HG03066 (cell line): Measurements from ENCODE around the gene RBM43.
A peak's percentile ranks its signal among the peaks of the same experiment; 100 is the strongest.
"Not testable (repeated sequence)": the region's sequence is repeated elsewhere in the genome, so short reads cannot be mapped to it uniquely, and the experiment has no call there.

ENCODE experiments used
- ATAC-seq: cut with Tn5 transposase; IDR thresholded peaks from one replicate; pipeline ENCODE4 v1.9.1; 2021; ENCODE audit warnings: low read depth; ENCODE audit not compliant: unreplicated experiment

RBM43 gene

GRCh38 chr2:151261231-151261976 lies at the start of gene RBM43:
RBM43 (minus strand) TSS chr2:151261863; CDS start chr2:151261727, 136 bp downstream.
- ATAC-seq: peak; percentile 91

GRCh38 chr2:151310313-151310712 lies 48.6 kb upstream of the RBM43 start:
- not testable (repeated sequence) for ATAC-seq

DNA sequence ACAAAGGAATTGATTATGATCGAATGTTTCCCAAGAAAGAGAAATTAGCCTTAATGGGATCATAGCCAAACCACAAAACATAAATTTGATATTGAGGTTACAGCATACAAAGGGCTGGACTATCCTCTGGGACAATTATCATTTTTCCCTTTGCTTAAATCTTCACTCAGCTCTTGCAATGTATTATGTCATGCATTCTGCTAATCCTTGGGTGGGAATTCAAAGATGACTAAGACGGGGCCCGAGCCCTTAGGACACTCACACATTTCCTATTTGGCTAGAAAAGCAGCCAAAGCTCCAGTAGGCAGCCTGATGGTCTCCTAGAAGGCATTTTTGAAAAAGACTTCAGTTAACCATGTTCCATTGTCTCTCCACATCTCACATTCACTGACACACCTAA lies 45.0 kb upstream of the RBM43 start:
- ATAC-seq: no peak

DNA sequence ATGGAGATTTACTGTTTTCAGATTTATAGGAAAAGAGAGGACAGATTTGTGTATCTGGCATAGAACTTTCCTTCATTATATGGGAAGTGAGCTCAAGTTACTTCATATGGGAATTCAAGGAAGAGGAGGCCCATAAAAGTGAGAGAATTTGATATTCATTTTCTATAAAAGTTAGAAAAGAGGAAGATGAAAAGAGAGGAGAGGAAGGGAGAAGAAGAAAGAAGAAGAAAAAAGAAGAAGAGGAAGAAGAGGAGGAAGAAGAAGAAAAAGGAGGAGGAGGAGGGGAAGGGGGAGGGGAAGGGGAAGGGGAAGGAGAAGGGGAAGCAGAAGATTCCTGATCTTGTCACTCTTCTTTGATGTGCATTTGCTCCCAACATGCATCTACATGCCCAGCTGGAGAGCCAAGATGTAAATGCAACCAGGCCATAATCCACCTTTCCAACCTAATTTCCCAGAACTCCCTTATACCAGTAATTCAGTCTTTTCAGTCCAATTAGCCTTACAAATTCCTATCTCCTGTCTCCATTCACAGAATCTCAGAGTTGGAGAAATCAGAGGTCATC lies 43.5 kb upstream of the RBM43 start:
- ATAC-seq: no peak

- ATAC-seq: no peak
Observed at GRCh38 chr2:151302879-151303278, 41.2 kb upstream of the RBM43 start.

DNA sequence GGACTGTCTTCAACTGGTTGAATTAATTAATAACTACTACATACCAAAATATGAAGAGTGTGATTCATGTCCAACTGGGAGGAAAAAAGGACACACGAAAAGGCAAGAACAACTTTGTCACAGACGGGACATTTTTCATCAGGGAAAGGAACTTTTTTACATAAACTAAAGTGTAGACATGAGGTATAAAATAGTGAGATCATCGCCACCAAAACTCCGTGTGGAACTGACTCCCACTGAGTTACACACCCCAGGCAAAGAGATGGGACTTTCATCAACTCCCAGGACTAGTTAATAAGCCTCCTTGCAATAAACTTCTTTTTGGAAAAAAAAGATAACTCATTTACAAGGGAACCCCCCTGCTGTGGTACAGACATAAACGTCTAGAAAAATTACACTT lies 40.7 kb upstream of the RBM43 start:
- ATAC-seq: no peak

DNA sequence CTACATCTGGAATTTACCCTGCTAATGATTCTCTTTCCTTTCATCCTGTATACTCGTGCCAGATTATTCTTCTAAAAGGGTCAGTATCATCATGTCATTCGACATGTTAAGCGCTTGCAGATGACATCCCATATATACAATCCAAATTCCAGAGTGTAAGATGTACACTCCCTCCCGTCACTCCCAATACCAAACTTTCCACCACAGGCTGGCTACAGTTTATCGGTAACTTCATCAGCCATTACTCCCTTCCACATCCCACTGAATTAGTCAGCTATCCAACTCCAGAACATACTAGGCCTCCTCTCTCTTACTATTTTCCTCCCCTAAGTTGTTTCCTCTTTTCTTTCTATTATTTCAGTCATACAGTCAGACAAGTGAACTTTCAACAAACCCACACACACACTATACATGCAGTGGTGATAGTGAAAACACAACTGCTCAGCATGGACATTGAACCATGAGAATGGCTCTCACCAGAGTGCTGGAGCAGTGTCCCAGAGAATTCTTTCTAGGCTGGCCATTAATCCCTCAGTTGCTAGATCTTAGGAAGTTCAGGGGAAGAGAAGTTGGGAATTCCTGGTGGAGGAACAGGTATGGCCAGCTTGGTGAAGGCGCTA lies 38.4 kb upstream of the RBM43 start:
- no peak for ATAC-seq

- peak; percentile 95 for ATAC-seq
Observed at GRCh38 chr2:151297882-151298281, 36.2 kb upstream of the RBM43 start.

GRCh38 chr2:151295926-151296325 lies 34.3 kb upstream of the RBM43 start:
- not testable (repeated sequence) for ATAC-seq

GRCh38 chr2:151292546-151292945 lies 30.9 kb upstream of the RBM43 start:
- ATAC-seq: no peak

- ATAC-seq: no peak
Observed at GRCh38 chr2:151292141-151292540, 30.5 kb upstream of the RBM43 start.

DNA sequence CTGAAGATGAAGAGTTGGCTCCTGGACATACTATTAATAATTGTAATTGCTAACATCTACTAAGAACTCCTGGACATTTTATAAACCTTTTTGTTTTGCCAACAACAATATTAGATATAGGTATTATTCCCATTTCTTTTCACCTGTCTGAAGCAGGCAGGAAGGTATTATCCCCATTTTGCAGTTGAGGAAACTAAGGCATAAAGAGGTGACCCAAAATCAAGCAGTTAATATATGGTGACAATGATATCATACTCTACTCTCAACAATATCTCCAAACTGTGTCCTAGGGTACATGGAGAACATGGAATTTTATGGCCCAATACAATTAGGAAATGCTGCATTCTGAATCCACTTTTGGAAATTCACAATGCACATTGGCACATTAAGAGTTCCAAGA lies 29.6 kb upstream of the RBM43 start:
- no peak for ATAC-seq

- peak; percentile 6 for ATAC-seq
Observed at GRCh38 chr2:151289972-151290866, 28.6 kb upstream of the RBM43 start.

GRCh38 chr2:151287513-151288250 lies 26.0 kb upstream of the RBM43 start:
- no peak for ATAC-seq

- no peak for ATAC-seq
Observed at GRCh38 chr2:151282401-151282800, 20.7 kb upstream of the RBM43 start.

DNA sequence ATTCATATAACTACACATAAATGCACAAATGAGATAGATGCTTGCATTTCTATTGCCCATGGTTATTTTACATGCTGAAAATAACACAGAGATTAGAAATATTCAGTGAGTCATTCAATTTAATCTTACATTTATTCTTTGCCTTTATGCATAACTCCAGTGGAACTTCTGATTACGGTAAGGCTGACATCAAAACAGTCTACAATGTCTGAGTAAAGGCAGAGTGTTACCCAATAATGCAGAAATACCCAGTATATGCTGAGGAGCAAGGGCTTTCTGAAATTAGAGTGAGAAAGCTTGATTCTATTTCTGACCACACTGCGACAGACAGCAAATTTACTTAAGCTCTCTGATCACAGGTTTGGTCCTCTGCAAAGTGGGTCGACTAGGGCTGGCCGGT lies 18.6 kb upstream of the RBM43 start:
- ATAC-seq: no peak

DNA sequence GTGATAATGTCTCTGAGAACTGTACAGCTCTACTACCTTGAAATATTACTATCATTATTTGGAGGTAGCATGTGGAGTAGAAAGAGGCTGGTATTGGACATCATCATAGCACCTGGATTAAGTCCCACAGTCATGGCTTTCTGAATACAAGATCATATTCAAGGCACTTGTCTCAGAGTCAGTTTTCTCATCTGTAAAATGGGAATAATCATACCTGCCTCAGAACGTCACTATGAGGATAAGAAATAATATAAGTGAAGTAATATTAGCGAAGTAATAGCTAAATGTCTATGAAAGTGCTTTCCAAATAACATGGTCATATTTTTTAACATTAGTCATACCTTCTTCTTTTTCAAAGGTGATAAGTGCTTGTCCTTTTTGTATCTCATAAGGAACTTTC lies 16.8 kb upstream of the RBM43 start:
- ATAC-seq: no peak

- no peak for ATAC-seq
Observed at GRCh38 chr2:151277067-151277466, 15.4 kb upstream of the RBM43 start.

GRCh38 chr2:151275291-151275690 lies 13.6 kb upstream of the RBM43 start:
- ATAC-seq: no peak

DNA sequence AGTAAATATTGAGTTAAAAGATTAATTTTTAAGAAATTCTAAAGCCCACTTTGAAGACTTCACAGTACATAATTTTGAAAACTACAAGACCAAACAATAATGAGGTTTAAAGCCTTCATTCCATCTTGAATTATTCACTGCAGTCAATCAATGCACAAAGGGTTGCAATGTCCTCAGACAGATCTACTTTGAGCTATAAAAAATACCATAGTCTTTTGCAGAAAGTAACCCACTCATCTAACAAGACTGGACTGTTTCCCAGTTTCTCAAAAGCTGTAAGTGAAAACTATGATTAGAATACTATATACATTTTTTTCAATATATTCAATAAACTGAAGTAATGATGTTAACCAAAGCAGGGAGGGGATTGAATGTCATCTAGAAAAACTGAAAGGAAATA lies 10.2 kb upstream of the RBM43 start:
- no peak for ATAC-seq
